KMS-11 (cell line): ENCODE measurements around the gene UBE4B.

Experiments
- H2AFZ ChIP-seq: fragments of 200-600 bp; sonication (generic); 2 replicates; pipeline ENCODE4 v1.6.1; 2016; ENCODE audit warnings: antibody characterized with exemption, mixed run types, low read depth
- H3K27ac ChIP-seq: fragments of 200-600 bp; sonication (generic); 2 replicates; pipeline ENCODE4 v1.6.1; 2016; ENCODE audit warnings: mild to moderate bottlenecking, mixed run types
- H3K27me3 ChIP-seq: fragments of 200-600 bp; sonication (generic); 2 replicates; pipeline ENCODE4 v1.6.1; 2017; ENCODE audit warnings: mild to moderate bottlenecking, low read depth, mixed run types, moderate library complexity; ENCODE audit not compliant: insufficient read depth
- H3K36me3 ChIP-seq: fragments of 200-600 bp; sonication (generic); 2 replicates; pipeline ENCODE4 v1.6.1; 2017; ENCODE audit warnings: mild to moderate bottlenecking, mixed run types; ENCODE audit not compliant: insufficient read depth
- H3K4me1 ChIP-seq: fragments of 200-600 bp; sonication (generic); 2 replicates; pipeline ENCODE4 v1.6.1; 2016; ENCODE audit warnings: mild to moderate bottlenecking, low read depth, mixed run types; ENCODE audit not compliant: poor library complexity, severe bottlenecking
- H3K4me2 ChIP-seq: fragments of 200-600 bp; sonication (generic); 2 replicates; pipeline ENCODE4 v1.7.0; 2016; ENCODE audit warnings: mild to moderate bottlenecking, mixed run types
- H3K4me3 ChIP-seq: fragments of 200-600 bp; sonication (generic); IDR thresholded peaks from 2 replicates; pipeline ENCODE4 v1.6.1; 2017; ENCODE audit warnings: low read depth, low read length, mixed read lengths; ENCODE audit not compliant: insufficient read depth
- H3K79me2 ChIP-seq: fragments of 200-600 bp; sonication (generic); 2 replicates; pipeline ENCODE4 v1.6.1; 2016; ENCODE audit warnings: low read depth, mixed run types; ENCODE audit not compliant: insufficient read depth
- H3K9ac ChIP-seq: fragments of 200-600 bp; sonication (generic); 2 replicates; pipeline ENCODE4 v1.6.1; 2016; ENCODE audit warnings: mild to moderate bottlenecking, mixed run types
- H4K20me1 ChIP-seq: fragments of 200-600 bp; sonication (generic); 2 replicates; pipeline ENCODE4 v1.6.1; 2016; ENCODE audit warnings: mild to moderate bottlenecking, mixed run types; ENCODE audit not compliant: insufficient read depth
- CTCF ChIP-seq: fragments of 200-600 bp; sonication (generic); conservative IDR thresholded peaks from 2 replicates; pipeline ENCODE4 v1.6.1; 2017; ENCODE audit warnings: low read depth, mild to moderate bottlenecking, antibody characterized with exemption, low read length, moderate library complexity, mixed read lengths

UBE4B gene

GRCh38 chr1:10061276-10061675, 28.5 kb downstream of the UBE4B start:
- no peak overlapping the region for H3K9ac ChIP-seq
- H3K27ac ChIP-seq = no peak overlapping the region
- H3K4me2 ChIP-seq = no peak overlapping the region
- peaks cover 39% of the 10 kb centered on the region for H3K79me2 ChIP-seq
- H2AFZ ChIP-seq = no peak overlapping the region
- H3K4me3 ChIP-seq = no peak overlapping the region
- no peaks in the 10 kb centered on the region for H3K36me3 ChIP-seq
- peaks cover 9% of the 10 kb centered on the region for H3K4me1 ChIP-seq
- no peak for TF ChIP-seq CTCF
- no peaks in the 10 kb centered on the region for H3K27me3 ChIP-seq
- H4K20me1 ChIP-seq = 0 out of 2 replicates have a peak, but pooled peaks cover 3% of the 10 kb centered on the region

GRCh38 chr1:10063878-10064277, 31.1 kb downstream of the UBE4B start:
- H3K4me2 ChIP-seq = no peak overlapping the region
- H2AFZ ChIP-seq = no peak overlapping the region
- peaks cover 22% of the 10 kb centered on the region; the same call in 1 of the 2 replicates for H3K79me2 ChIP-seq
- H3K27ac ChIP-seq = no peak overlapping the region
- H4K20me1 ChIP-seq = no peaks in the 10 kb centered on the region
- peaks cover 5% of the 10 kb centered on the region for H3K4me1 ChIP-seq
- H3K4me3 ChIP-seq = no peak overlapping the region
- no peaks in the 10 kb centered on the region for H3K27me3 ChIP-seq
- H3K36me3 ChIP-seq = no peaks in the 10 kb centered on the region
- no peak for TF ChIP-seq CTCF
- H3K9ac ChIP-seq = no peak overlapping the region

- Histone ChIP-seq H3K27me3 (no peaks in the 10 kb centered on the region), H3K36me3 (no peaks in the 10 kb centered on the region), H2AFZ (no peak overlapping the region), H3K4me3 (no peak overlapping the region), H3K9ac (no peak overlapping the region), H3K4me1 (peaks cover 5% of the 10 kb centered on the region), H3K27ac (no peak overlapping the region), H4K20me1 (no peaks in the 10 kb centered on the region), H3K4me2 (no peak overlapping the region), H3K79me2 (peaks cover 14% of the 10 kb centered on the region; the same call in 1 of the 2 replicates)
- TF ChIP-seq CTCF = no peak
These were observed 31.9 kb downstream of the UBE4B start for GRCh38 chr1:10064416-10065343.

GRCh38 chr1:10065344-10065685, 32.6 kb downstream of the UBE4B start:
- Histone ChIP-seq H3K79me2 (peaks cover 11% of the 10 kb centered on the region; the same call in 1 of the 2 replicates), H3K36me3 (no peaks in the 10 kb centered on the region), H3K27ac (no peak overlapping the region), H3K4me3 (no peak overlapping the region), H4K20me1 (no peaks in the 10 kb centered on the region), H3K9ac (no peak overlapping the region), H3K4me1 (peaks cover 5% of the 10 kb centered on the region), H3K4me2 (no peak overlapping the region), H3K27me3 (no peaks in the 10 kb centered on the region), H2AFZ (no peak overlapping the region)
- no peak for TF ChIP-seq CTCF
